CD14-positive monocyte (primary cell): ENCODE data around the gene ZAP70. TPM values are rescaled to one million over a fixed set of nuclear protein-coding genes. Genes with fewer than 3 reads are reported as not detected.

Source experiments
- DNase-seq, 3 donors: peaks; one replicate each; pipeline ENCODE4 v3.0.0-alpha.2; 2011 to 2022
- H2AFZ ChIP-seq: 2 replicates; pipeline ENCODE4 v1.6.0; 2012; ENCODE audit warnings: mild to moderate bottlenecking, low read depth, low read length, inconsistent platforms; ENCODE audit not compliant: insufficient read depth, poor library complexity, severe bottlenecking
- H3K27ac ChIP-seq, 2 donors: 1 replicate in 1 of 2; 2 replicates in 1 of 2; pipeline ENCODE4 v1.5.1; 2012 to 2013; ENCODE audit warnings: low read length in 2 of 2, control low read depth in 1 of 2, inconsistent platforms in 1 of 2, low read depth in 1 of 2, mild to moderate bottlenecking in 1 of 2
- H3K27me3 ChIP-seq, 2 donors: one replicate each; pipeline versions ENCODE4 v1.6.0 to v1.6.1; 2011 to 2013; ENCODE audit warnings: low read length in 2 of 2; ENCODE audit not compliant: control insufficient read depth in 2 of 2, insufficient read depth in 2 of 2
- H3K36me3 ChIP-seq, 2 donors: replicated peaks in 1 of 2; 1 replicate in 1 of 2; 2 replicates in 1 of 2; pipeline versions ENCODE4 v1.5.1 to v1.6.1; 2012 to 2013; ENCODE audit warnings: low read length in 2 of 2, control low read depth in 1 of 2, inconsistent platforms in 1 of 2, mild to moderate bottlenecking in 1 of 2; ENCODE audit not compliant: insufficient read depth in 2 of 2, control insufficient read depth in 1 of 2
- H3K4me1 ChIP-seq, 2 donors: 1 replicate in 1 of 2; 2 replicates in 1 of 2; pipeline versions ENCODE4 v1.5.1 to v1.6.1; 2012 to 2013; ENCODE audit warnings: low read length in 2 of 2, control low read depth in 1 of 2, inconsistent platforms in 1 of 2, mild to moderate bottlenecking in 1 of 2, moderate library complexity in 1 of 2; ENCODE audit not compliant: insufficient read depth in 2 of 2, control insufficient read depth in 1 of 2
- H3K4me2 ChIP-seq: replicated peaks from 2 replicates; pipeline ENCODE3; 2012; ENCODE audit warnings: low read length, moderate library complexity, mild to moderate bottlenecking; ENCODE audit not compliant: poor library complexity, severe bottlenecking; ENCODE audit errors: extremely low read depth
- H3K4me3 ChIP-seq, 3 experiments: fragments of 200-600 bp in 1 of 3; sonication (generic) in 1 of 3; replicated peaks in 1 of 3; 1 replicate in 2 of 3; 2 replicates in 1 of 3; pipeline ENCODE4 v1.5.1; 2011 to 2013; ENCODE audit warnings: low read length in 3 of 3, mild to moderate bottlenecking in 3 of 3, control low read depth in 2 of 3, low read depth in 2 of 3, inconsistent platforms in 1 of 3, moderate library complexity in 1 of 3
- H3K79me2 ChIP-seq: 2 replicates; pipeline ENCODE4 v1.6.0; 2012; ENCODE audit warnings: mild to moderate bottlenecking, control low read depth, inconsistent platforms, low read length, moderate library complexity; ENCODE audit not compliant: insufficient read depth
- H3K9ac ChIP-seq: 2 replicates; pipeline ENCODE4 v1.6.0; 2017; ENCODE audit warnings: low read length, mild to moderate bottlenecking; ENCODE audit not compliant: insufficient read depth, poor library complexity, severe bottlenecking
- H3K9me3 ChIP-seq, 2 donors: replicated peaks in 1 of 2; 1 replicate in 1 of 2; 2 replicates in 1 of 2; pipeline versions ENCODE4 v1.5.1 to v1.6.1; 2012 to 2013; ENCODE audit warnings: low read length in 2 of 2, control low read depth in 1 of 2; ENCODE audit not compliant: control insufficient read depth in 1 of 2, insufficient read depth in 1 of 2
- H4K20me1 ChIP-seq: 2 replicates; pipeline ENCODE4 v1.6.0; 2012; ENCODE audit warnings: mild to moderate bottlenecking, low read length, control low read depth, moderate library complexity; ENCODE audit not compliant: insufficient read depth
- H3K27ac Mint-ChIP-seq, 7 donors: one replicate each; pipeline ENCODE4 v1.8.0; 2020; ENCODE audit warnings: mild to moderate bottlenecking in 7 of 7, mixed read lengths in 7 of 7, moderate library complexity in 6 of 7, inconsistent platforms in 2 of 7
- H3K27me3 Mint-ChIP-seq, 3 donors: one replicate each; pipeline ENCODE4 v1.8.0; 2021 to 2022; ENCODE audit warnings: low read depth in 3 of 3, mild to moderate bottlenecking in 3 of 3, mixed read lengths in 3 of 3, moderate library complexity in 3 of 3, inconsistent platforms in 1 of 3
- H3K36me3 Mint-ChIP-seq, 2 donors: one replicate each; pipeline ENCODE4 v1.8.0; 2020; ENCODE audit warnings: mixed read lengths in 2 of 2, inconsistent platforms in 1 of 2, mild to moderate bottlenecking in 1 of 2
- H3K4me1 Mint-ChIP-seq: one replicate; pipeline ENCODE4 v1.8.0; 2020; ENCODE audit warnings: mild to moderate bottlenecking, mixed read lengths
- H3K4me3 Mint-ChIP-seq, 2 donors: one replicate each; pipeline ENCODE4 v1.8.0; 2020; ENCODE audit warnings: mild to moderate bottlenecking in 2 of 2, mixed read lengths in 2 of 2, moderate library complexity in 1 of 2
- H3K9me3 Mint-ChIP-seq, 7 donors: one replicate each; pipeline ENCODE4 v1.8.0; 2020 to 2022; ENCODE audit warnings: mixed read lengths in 7 of 7, mild to moderate bottlenecking in 6 of 7, moderate library complexity in 6 of 7, inconsistent platforms in 2 of 7
- CTCF ChIP-seq: fragments of 200-600 bp; IDR thresholded peaks from one replicate; pipeline ENCODE4 v1.8.0; 2022; ENCODE audit warnings: antibody characterized with exemption, mild to moderate bottlenecking
- WGBS: methylation state at CpG from one replicate; pipeline ENCODE4 v1.1.5; 2013; ENCODE audit warnings: missing lambda C conversion rate; ENCODE audit not compliant: insufficient coverage; 5-methylcytosine and 5-hydroxymethylcytosine counted together
- intact Hi-C, 2 donors: fragments of 100-400 bp; cut with micrococcal nuclease; formaldehyde crosslinking; loops; one replicate each; pipeline versions ENCODE4 v1.15.0 to v1.15.1; 2023
- polyA plus RNA-seq, 3 donors: library from polyadenylated mRNA; depleted of rRNA in 1 of 3; unstranded in 2 of 3; stranded (reverse) in 1 of 3; fragments of 300-500 nt in 2 of 3; fragments of >200 nt in 1 of 3; fragmentation: Illumina TruSeq in 2 of 3; gene quantifications; 1 replicate in 2 of 3; 2 replicates in 1 of 3; pipeline ENCODE4 v1.2.3, GENCODE V29; 2012 to 2021

ZAP70 gene
- polyA plus RNA-seq, 3 donors: 0.30 to 0.69 (median 0.38) TPM

- no peak overlapping the region for H3K4me3 ChIP-seq
- no peaks in the 10 kb centered on the region for H3K27me3 ChIP-seq
- Mint-ChIP-seq H3K36me3 (peaks cover 21 to 40% of the 10 kb centered on the region in 2 donors), H3K9me3 (no peaks in the 10 kb centered on the region), H3K4me3 (no peak overlapping the region), H3K27me3 (peaks cover 0 to 2% (median 0%) of the 10 kb centered on the region in 3 donors), H3K4me1 (no peaks in the 10 kb centered on the region), H3K27ac (no peak overlapping the region)
- H3K36me3 ChIP-seq: peaks cover 21 to 72% of the 10 kb centered on the region in 2 donors
- H3K79me2 ChIP-seq: no peaks in the 10 kb centered on the region
- no peak overlapping the region for H2AFZ ChIP-seq
- DNase-seq: no peak
- H3K4me2 ChIP-seq: no peak overlapping the region
- no peak overlapping the region for H3K9ac ChIP-seq
- intact Hi-C loops: no loop called here
- no peaks in the 10 kb centered on the region for H3K4me1 ChIP-seq
- H3K27ac ChIP-seq: no peak overlapping the region
- no peaks in the 10 kb centered on the region for H3K9me3 ChIP-seq
- TF ChIP-seq CTCF: no peak
- H4K20me1 ChIP-seq: peaks cover 38% of the 10 kb centered on the region
- WGBS: 96% methylated on average over 3 of the region's 4 CpGs
Observed at GRCh38 chr2:97781981-97782380, 68.6 kb downstream of the ZAP70 start.

GRCh38 chr2:97784953-97785352 lies 71.6 kb downstream of the ZAP70 start:
- H3K36me3 ChIP-seq: peaks cover 42 to 74% of the 10 kb centered on the region in 2 donors
- no peak overlapping the region for H3K9ac ChIP-seq
- H3K9me3 Mint-ChIP-seq: no peaks in the 10 kb centered on the region
- DNase-seq: no peak
- intact Hi-C loops: no loop called here
- no peaks in the 10 kb centered on the region for H3K9me3 ChIP-seq
- H4K20me1 ChIP-seq: peaks cover 29% of the 10 kb centered on the region
- H3K4me1 Mint-ChIP-seq: no peaks in the 10 kb centered on the region
- H3K4me2 ChIP-seq: no peak overlapping the region
- H3K27me3 ChIP-seq: no peaks in the 10 kb centered on the region
- no peak overlapping the region for H3K4me3 ChIP-seq
- TF ChIP-seq CTCF: no peak
- H2AFZ ChIP-seq: no peak overlapping the region
- H3K27ac Mint-ChIP-seq: no peak overlapping the region
- H3K27me3 Mint-ChIP-seq: no peaks in the 10 kb centered on the region
- no peak overlapping the region for H3K27ac ChIP-seq
- no peaks in the 10 kb centered on the region for H3K4me1 ChIP-seq
- H3K4me3 Mint-ChIP-seq: no peak overlapping the region
- peaks cover 40 to 52% of the 10 kb centered on the region in 2 donors for H3K36me3 Mint-ChIP-seq
- H3K79me2 ChIP-seq: no peaks in the 10 kb centered on the region
